Activated effector memory CD4-positive, alpha-beta T cell treated with Interleukin-2 at 50 U/mL for 16 hours (primary cell): ENCODE data around the gene EMC1.
A peak's percentile ranks its signal among the peaks of the same experiment; 100 is the strongest.
"Not testable (repeated sequence)": the region's sequence is repeated elsewhere in the genome, so short reads cannot be mapped to it uniquely, and the experiment has no call there.

ENCODE experiments used
- DNase-seq: peaks from one replicate; pipeline ENCODE4 v3.0.0-alpha.2; 2020

EMC1 gene

GRCh38 chr1:19260211-19261138 lies 9.2 kb upstream of the EMC1 start:
- no peak for DNase-seq

GRCh38 chr1:19258353-19258752 lies 7.0 kb upstream of the EMC1 start:
- no peak for DNase-seq

GRCh38 chr1:19257178-19257914 lies 6.0 kb upstream of the EMC1 start:
- DNase-seq = no peak

- not testable (repeated sequence) for DNase-seq
These were observed 5.0 kb upstream of the EMC1 start for GRCh38 chr1:19256301-19256700.

- no peak for DNase-seq
These were observed 4.0 kb upstream of the EMC1 start for GRCh38 chr1:19255288-19255687.

GRCh38 chr1:19254416-19254815 lies 3.1 kb upstream of the EMC1 start:
- no peak for DNase-seq

- DNase-seq = no peak
These were observed 557 bp downstream of the EMC1 start for GRCh38 chr1:19250629-19251304.

- DNase-seq = peak; percentile 36
These were observed 10.4 kb downstream of the EMC1 start for GRCh38 chr1:19240673-19241538.

- no peak for DNase-seq
These were observed 11.4 kb downstream of the EMC1 start for GRCh38 chr1:19239876-19240275.

- DNase-seq = no peak
These were observed 17.1 kb downstream of the EMC1 start for GRCh38 chr1:19234224-19234623.

- no peak for DNase-seq
These were observed 18.8 kb downstream of the EMC1 start for GRCh38 chr1:19232524-19232846.

GRCh38 chr1:19231736-19232523 lies 19.4 kb downstream of the EMC1 start:
- DNase-seq = not testable (repeated sequence)

GRCh38 chr1:19229828-19230325 lies 21.4 kb downstream of the EMC1 start:
- no peak for DNase-seq

GRCh38 chr1:19229229-19229628 lies 22.1 kb downstream of the EMC1 start:
- DNase-seq = no peak

GRCh38 chr1:19222979-19223824 lies 28.1 kb downstream of the EMC1 start:
- no peak for DNase-seq

- no peak for DNase-seq
These were observed 28.8 kb downstream of the EMC1 start for GRCh38 chr1:19222573-19222972.

GRCh38 chr1:19220991-19221390 lies 30.3 kb downstream of the EMC1 start:
- DNase-seq = no peak

GRCh38 chr1:19220080-19220846 lies 31.1 kb downstream of the EMC1 start:
- DNase-seq = no peak

- no peak for DNase-seq
These were observed 31.9 kb downstream of the EMC1 start for GRCh38 chr1:19219451-19219850.

- not testable (repeated sequence) for DNase-seq
These were observed 34.7 kb downstream of the EMC1 start for GRCh38 chr1:19216585-19216984.
